Small intestine (tissue), 7 donors: ENCODE data around the gene MUC6. TPM values are rescaled to one million over a fixed set of nuclear protein-coding genes. Genes with fewer than 3 reads are reported as not detected.

Experiments used
- DNase-seq, 2 donors: peaks; one replicate each; pipeline versions ENCODE4 v3.0.0 to v3.0.0-alpha.2; 2013
- FAIRE-seq: peaks from 2 replicates; lab custom pipeline; 2012; peaks lifted over from hg19 to GRCh38; lab: Jason Lieb, UNC
- H3K27ac ChIP-seq, 3 donors: one replicate each; pipeline ENCODE4 v1.5.1; 2013; ENCODE audit warnings: low read length in 2 of 3, mild to moderate bottlenecking in 2 of 3, control low read depth in 1 of 3, inconsistent platforms in 1 of 3, low read depth in 1 of 3, moderate library complexity in 1 of 3
- H3K27me3 ChIP-seq, 3 donors: one replicate each; pipeline ENCODE4 v1.6.1; 2013; ENCODE audit warnings: low read length in 3 of 3, inconsistent platforms in 1 of 3; ENCODE audit not compliant: control insufficient read depth in 3 of 3, insufficient read depth in 3 of 3
- H3K36me3 ChIP-seq, 3 donors: one replicate each; pipeline ENCODE4 v1.6.1; 2013; ENCODE audit warnings: low read length in 3 of 3, inconsistent platforms in 1 of 3, low read depth in 1 of 3, mild to moderate bottlenecking in 1 of 3, moderate library complexity in 1 of 3; ENCODE audit not compliant: control insufficient read depth in 3 of 3, insufficient read depth in 2 of 3
- H3K4me1 ChIP-seq, 3 donors: one replicate each; pipeline ENCODE4 v1.6.1; 2013; ENCODE audit warnings: low read length in 2 of 3, inconsistent platforms in 1 of 3, low read depth in 1 of 3, mild to moderate bottlenecking in 1 of 3, moderate library complexity in 1 of 3; ENCODE audit not compliant: control insufficient read depth in 3 of 3, insufficient read depth in 2 of 3
- H3K4me3 ChIP-seq, 3 donors: one replicate each; pipeline ENCODE4 v1.5.1; 2013; ENCODE audit warnings: low read length in 3 of 3, control low read depth in 1 of 3, inconsistent platforms in 1 of 3, low read depth in 1 of 3, mild to moderate bottlenecking in 1 of 3, moderate library complexity in 1 of 3
- H3K9me3 ChIP-seq, 2 donors: one replicate each; pipeline ENCODE4 v1.6.1; 2013; ENCODE audit warnings: low read depth in 1 of 2, low read length in 1 of 2; ENCODE audit not compliant: control insufficient read depth in 2 of 2, insufficient read depth in 1 of 2
- WGBS, 3 donors: extraction: QIAGEN DNeasy Blood & Tissue Kit; methylation state at CpG; one replicate each; pipeline ENCODE4 v1.1.7; 2013; 5-methylcytosine and 5-hydroxymethylcytosine counted together
- polyA plus RNA-seq, 4 donors: library from polyadenylated mRNA; stranded (reverse) in 3 of 4; unstranded in 1 of 4; fragments of 200-250 nt in 3 of 4; fragments of 120-200 nt in 1 of 4; gene quantifications; one replicate each; pipeline versions ENCODE4 v1.2.1 to v1.2.3, GENCODE V29; 2013
- donor health status: healthy with polysubstance abuse.
- donor health status: control.
- donor health status: control.
- donor health status: Bipolar disorder and iron deficiency.
- donor health status: healthy.

Gene MUC6
- polyA plus RNA-seq, 4 donors = 0.09 to 0.34 (median 0.22) TPM; not detected in 1

- Histone ChIP-seq H3K4me3 (no peak overlapping the region), H3K27me3 (no peaks in the 10 kb centered on the region), H3K9me3 (peaks cover 0 to 2% of the 10 kb centered on the region in 2 donors), H3K36me3 (peaks cover 5 to 79% (median 11%) of the 10 kb centered on the region in 3 donors), H3K4me1 (no peaks in the 10 kb centered on the region), H3K27ac (no peak overlapping the region)
- FAIRE-seq (no peak), DNase-seq (no peak)
- WGBS, 3 donors = 87 to 92% (median 90%) methylated on average over 30 to 31 of the region's 31 CpGs
Observed at GRCh38 chr11:967995-968751, 68.3 kb downstream of the MUC6 start.

GRCh38 chr11:965206-965775 is 71.2 kb downstream of the MUC6 start:
- FAIRE-seq (no peak), DNase-seq (no peak)
- Histone ChIP-seq H3K27ac (no peak overlapping the region), H3K4me1 (no peaks in the 10 kb centered on the region), H3K4me3 (no peak overlapping the region), H3K36me3 (peaks cover 5 to 71% (median 6%) of the 10 kb centered on the region in 3 donors), H3K27me3 (no peaks in the 10 kb centered on the region), H3K9me3 (peaks cover 0 to 2% of the 10 kb centered on the region in 2 donors)
- WGBS, 3 donors = 90 to 96% (median 90%) methylated on average over 13 of the region's 13 CpGs

- peaks cover 0 to 2% (median 0%) of the 10 kb centered on the region in 3 donors for H3K4me1 ChIP-seq
- no peak overlapping the region for H3K4me3 ChIP-seq
- H3K9me3 ChIP-seq = peaks cover 0 to 2% of the 10 kb centered on the region in 2 donors
- H3K36me3 ChIP-seq = peaks cover 3 to 71% (median 6%) of the 10 kb centered on the region in 3 donors
- H3K27me3 ChIP-seq = no peaks in the 10 kb centered on the region
- DNase-seq (no peak), FAIRE-seq (no peak)
- no peak overlapping the region for H3K27ac ChIP-seq
- 95 to 96% (median 96%) methylated on average over 7 of the region's 7 CpGs for WGBS, 3 donors
Observed at GRCh38 chr11:963852-964251, 72.7 kb downstream of the MUC6 start.

Other genes with a start within 250 kb of the MUC6 start
- 1 to 10 TPM in 1 of 4 donors, under 1 TPM in 1, not detected in 2; 0.22 to 3.3 TPM for gene CEND1, start 246.6 kb downstream of the MUC6 start, polyA plus RNA-seq
- 10 to 100 TPM; 10.5 to 21.9 (median 10.8) TPM for gene SLC25A22, start 238.4 kb downstream of the MUC6 start, polyA plus RNA-seq
- 10 to 100 TPM; 14.5 to 47.0 (median 28.6) TPM for gene PIDD1, start 231.5 kb downstream of the MUC6 start, polyA plus RNA-seq
- gene RPLP2, start 226.8 kb downstream of the MUC6 start, polyA plus RNA-seq = 1,000 to 10,000 TPM; 1,144 to 2,714 (median 1,335) TPM
- 100 to 1,000 TPM in 3 of 4 donors, 10 to 100 TPM in 1; 66.2 to 250 (median 162) TPM for gene PNPLA2, start 217.8 kb downstream of the MUC6 start, polyA plus RNA-seq
- 10 to 100 TPM; 38.7 to 88.8 (median 65.2) TPM for gene CRACR2B, start 208.8 kb downstream of the MUC6 start, polyA plus RNA-seq
- 100 to 1,000 TPM; 187 to 359 (median 284) TPM for gene CD151, start 203.8 kb downstream of the MUC6 start, polyA plus RNA-seq
- 100 to 1,000 TPM in 3 of 4 donors, 10 to 100 TPM in 1; 82.9 to 140 (median 132) TPM for gene POLR2L, start 194.2 kb downstream of the MUC6 start, polyA plus RNA-seq
- 10 to 100 TPM in 2 of 4 donors, 1 to 10 TPM in 2; 5.1 to 53.3 (median 10.2) TPM for gene TSPAN4, start 193.9 kb downstream of the MUC6 start, polyA plus RNA-seq
- gene CHID1, start 125.9 kb downstream of the MUC6 start, polyA plus RNA-seq = 10 to 100 TPM; 13.6 to 94.4 (median 42.1) TPM
- gene AP2A2, start 110.8 kb downstream of the MUC6 start, polyA plus RNA-seq = 10 to 100 TPM; 30.5 to 67.3 (median 45.0) TPM
- gene MUC2, start 38.2 kb upstream of the MUC6 start, polyA plus RNA-seq = 100 to 1,000 TPM in 1 of 4 donors, 10 to 100 TPM in 1, 1 to 10 TPM in 2; 3.0 to 239 (median 30.8) TPM
- under 1 TPM in 2 of 4 donors, not detected in 2; 0.06 to 0.13 TPM for gene MUC5AC, start 121.2 kb upstream of the MUC6 start, polyA plus RNA-seq
- gene MUC5B, start 186.3 kb upstream of the MUC6 start, polyA plus RNA-seq = 1 to 10 TPM in 1 of 4 donors, under 1 TPM in 1, not detected in 2; 0.04 to 2.4 TPM